ENCODE results near the gene COL10A1. TPM values are rescaled to one million over a fixed set of nuclear protein-coding genes. Genes with fewer than 3 reads are reported as not detected.

COL10A1 gene
- total RNA-seq, 4 donors from 2014 or later: not detected

DNA sequence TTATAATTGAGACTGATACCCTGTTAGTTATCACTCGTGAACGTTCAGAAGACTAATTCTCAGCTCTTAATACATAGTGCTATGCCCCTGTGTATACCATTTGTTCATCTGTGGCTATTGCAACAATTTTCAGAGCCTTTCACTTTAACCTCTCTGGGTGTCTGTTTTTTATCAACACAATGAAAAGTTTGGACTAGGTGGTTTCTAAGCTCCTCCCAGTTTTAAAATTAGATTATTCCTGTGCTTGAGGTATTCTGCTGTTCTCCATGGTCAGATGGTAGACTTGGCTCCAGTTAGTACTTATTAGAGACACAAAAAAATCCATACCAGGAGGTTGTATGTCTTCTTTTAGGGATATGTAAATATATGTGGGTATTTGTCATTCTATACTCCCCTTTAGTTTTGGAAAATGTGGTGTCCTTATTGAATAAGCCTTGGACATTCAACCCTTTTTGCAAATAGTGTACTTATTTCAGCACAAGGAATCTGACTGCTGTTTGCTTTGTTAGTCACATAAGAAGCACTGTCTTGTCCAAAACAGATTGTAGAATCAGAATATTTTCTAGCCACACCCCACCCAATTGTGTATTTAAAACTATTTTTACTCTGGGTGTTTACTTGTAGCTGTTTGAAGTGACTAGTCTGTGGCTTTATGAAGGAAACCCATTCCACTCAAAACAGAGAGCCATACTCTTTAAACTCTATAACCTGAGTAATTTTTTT is 2.0 kb upstream of the COL10A1 start:
- TF ChIP-seq CTCF (IDR thresholded peaks at IDR 0.05): no peak
- TF ChIP-seq POLR2A (IDR thresholded peaks at IDR 0.05): no peak
- Histone ChIP-seq H3K27ac (no peak overlapping the region), H3K4me3 (no peak overlapping the region), H3K27me3 (no peaks in the 10 kb centered on the region), H3K9me3 (no peaks in the 10 kb centered on the region), H3K36me3 (no peaks in the 10 kb centered on the region), H3K4me1 (no peaks in the 10 kb centered on the region)
- no peak for DNase-seq

DNA sequence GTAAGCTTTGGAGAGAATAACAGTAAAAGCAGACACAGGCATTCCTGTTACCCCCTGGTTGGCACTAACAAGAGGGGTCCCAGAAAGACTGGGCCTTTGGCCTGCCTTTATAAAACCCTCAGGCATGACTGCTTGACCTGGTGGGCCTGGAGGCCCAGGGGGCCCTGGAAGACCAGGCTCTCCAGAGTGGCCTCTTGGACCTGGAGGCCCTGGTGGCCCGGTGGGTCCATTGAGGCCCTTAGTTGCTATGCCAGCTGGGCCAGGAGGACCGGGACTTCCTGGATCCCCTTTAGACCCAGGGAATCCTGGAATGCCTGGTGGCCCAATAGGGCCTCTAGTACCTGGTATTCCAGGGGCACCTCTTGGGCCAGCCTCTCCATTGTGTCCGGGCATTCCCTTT is 5.5 kb downstream of the COL10A1 start:
- H3K4me3 ChIP-seq: no peak overlapping the region
- no peak overlapping the region for H3K27ac ChIP-seq
- H3K27me3 ChIP-seq: no peaks in the 10 kb centered on the region
- no peaks in the 10 kb centered on the region for H3K9me3 ChIP-seq
- TF ChIP-seq CTCF (IDR thresholded peaks at IDR 0.05): no peak
- TF ChIP-seq POLR2A (IDR thresholded peaks at IDR 0.05): no peak
- DNase-seq: no peak
- H3K4me1 ChIP-seq: no peaks in the 10 kb centered on the region
- H3K36me3 ChIP-seq: peaks cover 0 to 26% (median 0%) of the 10 kb centered on the region in 3 donors

GRCh38 chr6:116118608-116119007 is 7.3 kb downstream of the COL10A1 start:
- TF ChIP-seq CTCF (IDR thresholded peaks at IDR 0.05) (no peak), POLR2A (IDR thresholded peaks at IDR 0.05) (no peak)
- Histone ChIP-seq H3K4me3 (no peak overlapping the region), H3K27me3 (no peaks in the 10 kb centered on the region), H3K27ac (no peak overlapping the region), H3K36me3 (peaks cover 0 to 42% (median 0%) of the 10 kb centered on the region in 3 donors), H3K4me1 (no peaks in the 10 kb centered on the region), H3K9me3 (no peaks in the 10 kb centered on the region)
- no peak for DNase-seq

DNA sequence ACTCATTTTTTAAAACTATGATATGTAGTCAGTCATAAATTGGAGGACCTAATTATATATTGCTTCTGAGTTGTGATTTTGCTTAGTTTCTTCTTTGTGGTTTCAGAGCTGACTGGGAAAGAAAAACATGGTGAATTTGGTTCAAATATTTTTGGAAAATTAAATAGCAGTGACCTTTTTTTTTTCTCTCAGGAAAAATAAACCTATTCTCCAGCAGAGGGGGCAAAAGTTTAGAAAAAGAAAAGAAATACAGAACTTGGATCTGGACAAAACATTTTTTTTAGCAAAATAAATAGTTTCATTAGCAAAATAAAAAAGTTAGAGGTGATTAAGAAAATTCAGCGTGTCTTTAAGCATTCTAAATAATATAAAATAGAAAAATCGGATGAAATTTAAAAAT is 10.2 kb downstream of the COL10A1 start:
- TF ChIP-seq POLR2A (IDR thresholded peaks at IDR 0.05): no peak
- peak in 1 of 6 experiments; percentile 35 for TF ChIP-seq CTCF (IDR thresholded peaks at IDR 0.05)
- Histone ChIP-seq H3K36me3 (peaks cover 0 to 64% (median 0%) of the 10 kb centered on the region in 3 donors), H3K4me3 (no peak overlapping the region), H3K4me1 (no peaks in the 10 kb centered on the region), H3K27me3 (no peaks in the 10 kb centered on the region), H3K9me3 (no peaks in the 10 kb centered on the region), H3K27ac (no peak overlapping the region)
- no peak for DNase-seq

DNA sequence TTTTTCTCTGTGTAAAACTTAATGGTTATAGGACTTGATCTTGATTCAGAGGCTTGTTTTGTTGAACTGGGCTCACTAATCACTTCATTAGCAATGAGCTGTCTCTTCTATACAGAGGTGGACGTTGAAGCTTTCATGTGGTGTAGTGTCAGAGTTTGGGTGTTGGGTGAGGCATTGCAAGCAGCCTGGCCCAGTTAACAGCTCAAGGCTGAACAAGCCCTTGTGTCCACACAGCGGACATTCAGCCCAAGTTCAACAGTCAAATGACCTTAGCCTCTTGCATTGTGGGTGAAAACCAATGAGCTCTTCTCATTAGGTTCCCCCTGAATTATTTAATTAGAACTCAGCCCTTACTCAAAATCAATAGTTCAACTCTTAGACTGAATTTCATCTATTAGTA is 12.5 kb downstream of the COL10A1 start:
- H3K36me3 ChIP-seq: peaks cover 0 to 77% (median 0%) of the 10 kb centered on the region in 3 donors
- no peaks in the 10 kb centered on the region for H3K4me1 ChIP-seq
- TF ChIP-seq CTCF (IDR thresholded peaks at IDR 0.05) (no peak), POLR2A (IDR thresholded peaks at IDR 0.05) (no peak)
- H3K27me3 ChIP-seq: no peaks in the 10 kb centered on the region
- H3K27ac ChIP-seq: no peak overlapping the region
- H3K4me3 ChIP-seq: no peak overlapping the region
- DNase-seq: no peak
- no peaks in the 10 kb centered on the region for H3K9me3 ChIP-seq

Measured in Peyer's patch (tissue), 4 donors.